Measurements from ENCODE around the gene RPL27.
"Not testable (repeated sequence)": the region's sequence is repeated elsewhere in the genome, so short reads cannot be mapped to it uniquely, and the experiment has no call there.

DNA sequence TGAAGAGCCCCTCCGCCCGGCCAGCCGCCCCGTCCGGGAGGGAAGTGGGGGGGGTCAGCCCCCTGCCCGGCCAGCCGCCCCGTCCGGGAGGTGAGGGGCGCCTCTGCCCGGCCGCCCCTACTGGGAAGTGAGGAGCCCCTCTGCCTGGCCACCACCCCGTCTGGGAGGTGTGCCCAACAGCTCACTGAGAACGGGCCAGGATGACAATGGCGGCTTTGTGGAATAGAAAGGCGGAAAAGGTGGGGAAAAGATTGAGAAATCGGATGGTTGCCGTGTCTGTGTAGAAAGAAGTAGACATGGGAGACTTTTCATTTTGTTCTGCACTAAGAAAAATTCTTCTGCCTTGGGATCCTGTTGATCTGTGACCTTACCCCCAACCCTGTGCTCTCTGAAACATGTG is 24.9 kb upstream of the RPL27 start:
- TF ChIP-seq POLR2A (IDR thresholded peaks at IDR 0.05): not testable (repeated sequence)
- TF ChIP-seq, protein P1, sequence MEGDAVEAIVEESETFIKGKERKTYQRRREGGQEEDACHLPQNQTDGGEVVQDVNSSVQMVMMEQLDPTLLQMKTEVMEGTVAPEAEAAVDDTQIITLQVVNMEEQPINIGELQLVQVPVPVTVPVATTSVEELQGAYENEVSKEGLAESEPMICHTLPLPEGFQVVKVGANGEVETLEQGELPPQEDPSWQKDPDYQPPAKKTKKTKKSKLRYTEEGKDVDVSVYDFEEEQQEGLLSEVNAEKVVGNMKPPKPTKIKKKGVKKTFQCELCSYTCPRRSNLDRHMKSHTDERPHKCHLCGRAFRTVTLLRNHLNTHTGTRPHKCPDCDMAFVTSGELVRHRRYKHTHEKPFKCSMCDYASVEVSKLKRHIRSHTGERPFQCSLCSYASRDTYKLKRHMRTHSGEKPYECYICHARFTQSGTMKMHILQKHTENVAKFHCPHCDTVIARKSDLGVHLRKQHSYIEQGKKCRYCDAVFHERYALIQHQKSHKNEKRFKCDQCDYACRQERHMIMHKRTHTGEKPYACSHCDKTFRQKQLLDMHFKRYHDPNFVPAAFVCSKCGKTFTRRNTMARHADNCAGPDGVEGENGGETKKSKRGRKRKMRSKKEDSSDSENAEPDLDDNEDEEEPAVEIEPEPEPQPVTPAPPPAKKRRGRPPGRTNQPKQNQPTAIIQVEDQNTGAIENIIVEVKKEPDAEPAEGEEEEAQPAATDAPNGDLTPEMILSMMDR (IDR thresholded peaks at IDR 0.05): not testable (repeated sequence)

All from esophagus squamous epithelium (tissue), 4 donors.